Measurements from ENCODE around the gene ZBTB4.
"Not testable (repeated sequence)": the region's sequence is repeated elsewhere in the genome, so short reads cannot be mapped to it uniquely, and the experiment has no call there.

Gene ZBTB4

GRCh38 chr17:7475764-7476422, 3.5 kb downstream of the ZBTB4 start:
- Histone ChIP-seq H3K27me3 (ENCODE audit: low read length) (no peaks in the 10 kb centered on the region), H3K9me2 (replicated peaks; ENCODE audit: insufficient read depth, low read length) (no peaks in the 10 kb centered on the region), H3K4me3 (ENCODE audit: insufficient read depth, low read length, poor library complexity, severe bottlenecking) (no peak overlapping the region), H3K79me2 (ENCODE audit: insufficient read depth, low read length) (no peaks in the 10 kb centered on the region), H3K9ac (ENCODE audit: low read length) (no peak overlapping the region), H3K36me3 (ENCODE audit: low read length) (no peaks in the 10 kb centered on the region), H3K4me2 (ENCODE audit: low read depth, low read length, poor library complexity, severe bottlenecking) (no peak overlapping the region), H4K20me1 (ENCODE audit: low read depth, low read length) (no peaks in the 10 kb centered on the region), H3K27ac (ENCODE audit: low read depth, low read length) (no peak overlapping the region), H3F3A (ENCODE audit: insufficient read depth) (no peaks in the 10 kb centered on the region), H2AFZ (ENCODE audit: low read depth, low read length, severe bottlenecking) (no peak overlapping the region), H3K9me3 (ENCODE audit: insufficient read depth, low read length) (no peaks in the 10 kb centered on the region)
- TF ChIP-seq EZH2phosphoT487 (conservative IDR thresholded peaks at IDR 0.05; ENCODE audit: low read length) (no peak), CTCF (IDR thresholded peaks at IDR 0.05; ENCODE audit: insufficient read depth, low read length, poor library complexity, severe bottlenecking) (no peak)

GRCh38 chr17:7474767-7475166, 4.7 kb downstream of the ZBTB4 start:
- not testable (repeated sequence) for H4K20me1 ChIP-seq (ENCODE audit: low read depth, low read length); H2AFZ ChIP-seq (ENCODE audit: low read depth, low read length, severe bottlenecking); H3K36me3 ChIP-seq (ENCODE audit: low read length); H3K9me3 ChIP-seq (ENCODE audit: insufficient read depth, low read length); H3K9me2 ChIP-seq (replicated peaks; ENCODE audit: insufficient read depth, low read length); H3F3A ChIP-seq (ENCODE audit: insufficient read depth); H3K27me3 ChIP-seq (ENCODE audit: low read length); H3K27ac ChIP-seq (ENCODE audit: low read depth, low read length); H3K9ac ChIP-seq (ENCODE audit: low read length); H3K79me2 ChIP-seq (ENCODE audit: insufficient read depth, low read length); H3K4me2 ChIP-seq (ENCODE audit: low read depth, low read length, poor library complexity, severe bottlenecking); H3K4me3 ChIP-seq (ENCODE audit: insufficient read depth, low read length, poor library complexity, severe bottlenecking)

GRCh38 chr17:7471729-7472128, 7.7 kb downstream of the ZBTB4 start:
- H3K9me3 ChIP-seq (ENCODE audit: insufficient read depth, low read length), result no peaks in the 10 kb centered on the region
- H3K27ac ChIP-seq (ENCODE audit: low read depth, low read length), result no peak overlapping the region
- no peaks in the 10 kb centered on the region for H3K27me3 ChIP-seq (ENCODE audit: low read length)
- H3K79me2 ChIP-seq (ENCODE audit: insufficient read depth, low read length), result no peaks in the 10 kb centered on the region
- no peak overlapping the region for H3K9ac ChIP-seq (ENCODE audit: low read length)
- no peaks in the 10 kb centered on the region for H4K20me1 ChIP-seq (ENCODE audit: low read depth, low read length)
- no peaks in the 10 kb centered on the region for H3K36me3 ChIP-seq (ENCODE audit: low read length)
- no peak overlapping the region for H2AFZ ChIP-seq (ENCODE audit: low read depth, low read length, severe bottlenecking)
- H3K9me2 ChIP-seq (replicated peaks; ENCODE audit: insufficient read depth, low read length), result no peaks in the 10 kb centered on the region
- no peaks in the 10 kb centered on the region for H3F3A ChIP-seq (ENCODE audit: insufficient read depth)
- TF ChIP-seq CTCF (IDR thresholded peaks at IDR 0.05; ENCODE audit: insufficient read depth, low read length, poor library complexity, severe bottlenecking), result no peak
- no peak for TF ChIP-seq EZH2phosphoT487 (conservative IDR thresholded peaks at IDR 0.05; ENCODE audit: low read length)
- no peak overlapping the region for H3K4me3 ChIP-seq (ENCODE audit: insufficient read depth, low read length, poor library complexity, severe bottlenecking)
- H3K4me2 ChIP-seq (ENCODE audit: low read depth, low read length, poor library complexity, severe bottlenecking), result no peak overlapping the region

GRCh38 chr17:7470457-7470973, 8.9 kb downstream of the ZBTB4 start:
- not testable (repeated sequence) for H3K4me3 ChIP-seq (ENCODE audit: insufficient read depth, low read length, poor library complexity, severe bottlenecking); H3K27ac ChIP-seq (ENCODE audit: low read depth, low read length); H3K36me3 ChIP-seq (ENCODE audit: low read length); H3K9ac ChIP-seq (ENCODE audit: low read length); H3K27me3 ChIP-seq (ENCODE audit: low read length); H3K9me2 ChIP-seq (replicated peaks; ENCODE audit: insufficient read depth, low read length); H3K9me3 ChIP-seq (ENCODE audit: insufficient read depth, low read length); H3K4me2 ChIP-seq (ENCODE audit: low read depth, low read length, poor library complexity, severe bottlenecking); H3F3A ChIP-seq (ENCODE audit: insufficient read depth); H3K79me2 ChIP-seq (ENCODE audit: insufficient read depth, low read length); H2AFZ ChIP-seq (ENCODE audit: low read depth, low read length, severe bottlenecking); H4K20me1 ChIP-seq (ENCODE audit: low read depth, low read length)

GRCh38 chr17:7469843-7470242, 9.6 kb downstream of the ZBTB4 start:
- not testable (repeated sequence) for H3F3A ChIP-seq (ENCODE audit: insufficient read depth)

More at GRCh38 chr17:7469843-7470242, 9.6 kb downstream of the ZBTB4 start:
- H3K9ac ChIP-seq (ENCODE audit: low read length); H3K9me3 ChIP-seq (ENCODE audit: insufficient read depth, low read length); H3K36me3 ChIP-seq (ENCODE audit: low read length); H3K9me2 ChIP-seq (replicated peaks; ENCODE audit: insufficient read depth, low read length); H3K79me2 ChIP-seq (ENCODE audit: insufficient read depth, low read length); H2AFZ ChIP-seq (ENCODE audit: low read depth, low read length, severe bottlenecking); H3K4me2 ChIP-seq (ENCODE audit: low read depth, low read length, poor library complexity, severe bottlenecking); H3K27ac ChIP-seq (ENCODE audit: low read depth, low read length); H3K27me3 ChIP-seq (ENCODE audit: low read length); H4K20me1 ChIP-seq (ENCODE audit: low read depth, low read length); H3K4me3 ChIP-seq (ENCODE audit: insufficient read depth, low read length, poor library complexity, severe bottlenecking): not testable (repeated sequence)

All from SU-DHL-6 (cell line).